ENCODE results near the gene SLC5A6. TPM values are rescaled to one million over a fixed set of nuclear protein-coding genes. Genes with fewer than 3 reads are reported as not detected.

SLC5A6 gene
- total RNA-seq, 2 experiments from 2014 or later, result 55.5 to 60.1 TPM

DNA sequence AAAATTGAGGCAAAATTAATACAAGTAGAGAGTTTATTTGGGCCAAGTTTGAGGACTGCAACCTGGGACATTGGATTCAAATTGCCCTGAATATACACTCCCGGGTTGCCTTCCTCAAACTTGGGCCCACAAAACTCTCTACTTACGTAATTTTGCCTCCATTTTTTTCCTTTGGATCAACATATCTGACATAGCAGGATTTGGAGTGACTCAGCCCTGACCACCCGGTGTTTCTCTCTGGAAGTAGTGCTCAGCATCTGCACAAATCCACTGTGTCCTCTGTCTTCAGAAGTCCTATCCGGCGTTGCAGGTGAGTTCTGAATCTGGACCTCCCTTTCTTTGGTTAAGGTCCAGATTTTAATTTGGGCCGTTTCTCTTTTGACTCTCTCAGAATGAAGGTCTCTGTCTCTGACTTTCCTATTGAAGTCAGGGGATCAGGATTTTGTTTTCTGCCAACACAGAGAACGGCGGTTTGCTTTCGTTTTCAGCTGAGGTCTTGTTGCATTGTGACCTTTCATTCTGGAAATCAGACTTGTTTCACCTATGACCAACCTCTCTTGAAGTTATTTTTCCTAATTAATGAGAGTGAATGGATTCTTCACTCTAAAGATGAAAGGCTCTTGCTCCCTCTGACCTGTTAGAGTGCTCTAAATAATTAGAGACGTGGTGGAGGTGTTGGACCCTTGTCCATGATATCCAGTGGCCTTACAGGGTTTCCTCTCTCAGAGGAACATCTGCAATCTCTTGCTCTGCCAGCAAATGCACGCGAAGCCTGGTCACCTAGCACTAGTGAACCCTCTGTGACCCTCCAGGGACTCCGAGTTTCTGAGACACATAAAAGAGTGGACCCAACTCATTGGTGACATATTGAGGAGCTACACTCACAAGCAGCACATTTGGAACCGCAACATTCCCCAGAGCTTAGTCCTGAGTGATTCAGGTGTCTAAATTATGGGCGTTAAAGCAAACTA lies 49.6 kb downstream of the SLC5A6 start:
- Histone ChIP-seq H3K79me2 (ENCODE audit: insufficient read depth, low read depth, low read length) (no peaks in the 10 kb centered on the region), H2AFZ (ENCODE audit: low read length) (peak overlapping the region; percentile 23; the same call in 1 of the 2 replicates), H3K4me3 (ENCODE audit: low read depth, low read length, poor library complexity, severe bottlenecking) (no peak overlapping the region), H3K9me2 (ENCODE audit: insufficient read depth, low read length) (no peaks in the 10 kb centered on the region), H3K36me3 (ENCODE audit: insufficient read depth, low read length) (peaks cover 9% of the 10 kb centered on the region; the same call in 1 of the 2 replicates), H3K4me1 (ENCODE audit: insufficient read depth, low read length, poor library complexity, severe bottlenecking) (peaks cover 56% of the 10 kb centered on the region), H3K9me3 (ENCODE audit: low read length) (peaks cover 22% of the 10 kb centered on the region; the same call in 1 of the 2 replicates), H3K4me2 (ENCODE audit: low read length) (no peak overlapping the region), H3K27ac (ENCODE audit: low read depth, low read length, poor library complexity, severe bottlenecking) (peak overlapping the region; percentile 86), H4K20me1 (ENCODE audit: insufficient read depth, low read length) (no peaks in the 10 kb centered on the region)
- TF ChIP-seq, protein P1, sequence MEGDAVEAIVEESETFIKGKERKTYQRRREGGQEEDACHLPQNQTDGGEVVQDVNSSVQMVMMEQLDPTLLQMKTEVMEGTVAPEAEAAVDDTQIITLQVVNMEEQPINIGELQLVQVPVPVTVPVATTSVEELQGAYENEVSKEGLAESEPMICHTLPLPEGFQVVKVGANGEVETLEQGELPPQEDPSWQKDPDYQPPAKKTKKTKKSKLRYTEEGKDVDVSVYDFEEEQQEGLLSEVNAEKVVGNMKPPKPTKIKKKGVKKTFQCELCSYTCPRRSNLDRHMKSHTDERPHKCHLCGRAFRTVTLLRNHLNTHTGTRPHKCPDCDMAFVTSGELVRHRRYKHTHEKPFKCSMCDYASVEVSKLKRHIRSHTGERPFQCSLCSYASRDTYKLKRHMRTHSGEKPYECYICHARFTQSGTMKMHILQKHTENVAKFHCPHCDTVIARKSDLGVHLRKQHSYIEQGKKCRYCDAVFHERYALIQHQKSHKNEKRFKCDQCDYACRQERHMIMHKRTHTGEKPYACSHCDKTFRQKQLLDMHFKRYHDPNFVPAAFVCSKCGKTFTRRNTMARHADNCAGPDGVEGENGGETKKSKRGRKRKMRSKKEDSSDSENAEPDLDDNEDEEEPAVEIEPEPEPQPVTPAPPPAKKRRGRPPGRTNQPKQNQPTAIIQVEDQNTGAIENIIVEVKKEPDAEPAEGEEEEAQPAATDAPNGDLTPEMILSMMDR (conservative IDR thresholded peaks at IDR 0.05; ENCODE audit: low read length), result no peak
- TF ChIP-seq EZH2phosphoT487 (IDR thresholded peaks at IDR 0.05; ENCODE audit: borderline replicate concordance, low read depth, low read length), result no peak
- intact Hi-C loops (cut with micrococcal nuclease; ENCODE audit: unreplicated experiment), result no loop called here
- CTCF ChIA-PET (ENCODE audit: unreplicated experiment), result no interaction called here
- POLR2A ChIA-PET, result interaction anchor here (0.5 to 0.7 kb wide), 2 partner anchors 28 to 217 kb away, joined by 3 read pairs; no protein-coding TSS in a partner anchor
- no peak for DNase-seq (ENCODE audit: low spot score)
- BruUV-seq (replicated peaks), result no TSS peak

DNA sequence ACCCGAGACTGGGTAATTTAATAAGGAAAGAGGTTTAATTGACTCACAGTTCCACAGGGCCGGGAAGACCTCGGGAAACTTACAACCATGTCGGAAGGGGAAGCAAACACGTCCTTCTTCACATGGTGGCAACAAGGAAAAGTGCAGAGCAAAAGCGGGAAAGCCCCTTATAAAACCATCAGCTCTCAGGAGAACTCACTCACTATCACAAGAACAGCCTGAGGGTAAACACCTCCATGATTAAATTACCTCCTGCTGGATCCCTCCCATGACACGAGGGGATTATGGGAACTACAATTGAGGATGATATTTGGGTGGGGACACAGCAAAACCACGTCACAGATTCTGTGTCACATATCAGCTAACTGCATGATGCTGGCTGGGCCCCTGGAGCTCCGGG lies 51.9 kb downstream of the SLC5A6 start:
- no TSS peak for BruUV-seq (replicated peaks)
- peaks cover 5% of the 10 kb centered on the region; the same call in 1 of the 2 replicates for H3K36me3 ChIP-seq (ENCODE audit: insufficient read depth, low read length)
- POLR2A ChIA-PET, result interaction anchor here (1.7 kb wide), 1 partner anchor 11 kb away, joined by 4 read pairs; the partner anchor contains the start of gene TCF23
- H3K27ac ChIP-seq (ENCODE audit: low read depth, low read length, poor library complexity, severe bottlenecking), result no peak overlapping the region
- H3K9me2 ChIP-seq (ENCODE audit: insufficient read depth, low read length), result no peaks in the 10 kb centered on the region
- no peaks in the 10 kb centered on the region for H4K20me1 ChIP-seq (ENCODE audit: insufficient read depth, low read length)
- peaks cover 43% of the 10 kb centered on the region for H3K4me1 ChIP-seq (ENCODE audit: insufficient read depth, low read length, poor library complexity, severe bottlenecking)
- H3K4me3 ChIP-seq (ENCODE audit: low read depth, low read length, poor library complexity, severe bottlenecking), result no peak overlapping the region
- no peak for DNase-seq (ENCODE audit: low spot score)
- no peaks in the 10 kb centered on the region for H3K79me2 ChIP-seq (ENCODE audit: insufficient read depth, low read depth, low read length)
- TF ChIP-seq EZH2phosphoT487 (IDR thresholded peaks at IDR 0.05; ENCODE audit: borderline replicate concordance, low read depth, low read length), result no peak
- TF ChIP-seq, protein P1 (conservative IDR thresholded peaks at IDR 0.05; ENCODE audit: low read length), result no peak
- H2AFZ ChIP-seq (ENCODE audit: low read length), result no peak overlapping the region
- no peak overlapping the region for H3K4me2 ChIP-seq (ENCODE audit: low read length)
- CTCF ChIA-PET (ENCODE audit: unreplicated experiment), result no interaction called here
- H3K9me3 ChIP-seq (ENCODE audit: low read length), result peaks cover 13% of the 10 kb centered on the region; the same call in 1 of the 2 replicates
- intact Hi-C loops (cut with micrococcal nuclease; ENCODE audit: unreplicated experiment), result no loop called here
